GM12892 (cell line): ENCODE results near the gene PTPN13.

ENCODE experiments used
- POLR2A ChIP-seq: IDR thresholded peaks from 2 replicates; pipeline ENCODE4 v1.6.1; 2011; ENCODE audit warnings: low read depth, low read length, control low read depth
- TAF1 ChIP-seq: IDR thresholded peaks from 2 replicates; pipeline ENCODE4 v1.6.1; 2011; ENCODE audit warnings: low read depth, mild to moderate bottlenecking, control low read depth, low read length, borderline replicate concordance

- TF ChIP-seq POLR2A = no peak
- TF ChIP-seq TAF1 = no peak
These were observed 261.5 kb downstream of the PTPN13 start for GRCh38 chr4:86855572-86855971.
